Measurements from ENCODE around the gene ZBTB48.

ZBTB48 gene

GRCh38 chr1:6586404-6586816 is 6.6 kb downstream of the ZBTB48 start:
- TF ChIP-seq, protein P1, sequence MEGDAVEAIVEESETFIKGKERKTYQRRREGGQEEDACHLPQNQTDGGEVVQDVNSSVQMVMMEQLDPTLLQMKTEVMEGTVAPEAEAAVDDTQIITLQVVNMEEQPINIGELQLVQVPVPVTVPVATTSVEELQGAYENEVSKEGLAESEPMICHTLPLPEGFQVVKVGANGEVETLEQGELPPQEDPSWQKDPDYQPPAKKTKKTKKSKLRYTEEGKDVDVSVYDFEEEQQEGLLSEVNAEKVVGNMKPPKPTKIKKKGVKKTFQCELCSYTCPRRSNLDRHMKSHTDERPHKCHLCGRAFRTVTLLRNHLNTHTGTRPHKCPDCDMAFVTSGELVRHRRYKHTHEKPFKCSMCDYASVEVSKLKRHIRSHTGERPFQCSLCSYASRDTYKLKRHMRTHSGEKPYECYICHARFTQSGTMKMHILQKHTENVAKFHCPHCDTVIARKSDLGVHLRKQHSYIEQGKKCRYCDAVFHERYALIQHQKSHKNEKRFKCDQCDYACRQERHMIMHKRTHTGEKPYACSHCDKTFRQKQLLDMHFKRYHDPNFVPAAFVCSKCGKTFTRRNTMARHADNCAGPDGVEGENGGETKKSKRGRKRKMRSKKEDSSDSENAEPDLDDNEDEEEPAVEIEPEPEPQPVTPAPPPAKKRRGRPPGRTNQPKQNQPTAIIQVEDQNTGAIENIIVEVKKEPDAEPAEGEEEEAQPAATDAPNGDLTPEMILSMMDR (IDR thresholded peaks at IDR 0.05; ENCODE audit: insufficient read depth, missing control alignments), result no peak
- FAIRE-seq (no peak), DNase-seq (ENCODE audit: insufficient read length, low spot score) (no peak)

GRCh38 chr1:6587261-6588005 is 7.6 kb downstream of the ZBTB48 start:
- FAIRE-seq (no peak), DNase-seq (ENCODE audit: insufficient read length, low spot score) (no peak)
- TF ChIP-seq, protein P1 (IDR thresholded peaks at IDR 0.05; ENCODE audit: insufficient read depth, missing control alignments), result no peak

DNA sequence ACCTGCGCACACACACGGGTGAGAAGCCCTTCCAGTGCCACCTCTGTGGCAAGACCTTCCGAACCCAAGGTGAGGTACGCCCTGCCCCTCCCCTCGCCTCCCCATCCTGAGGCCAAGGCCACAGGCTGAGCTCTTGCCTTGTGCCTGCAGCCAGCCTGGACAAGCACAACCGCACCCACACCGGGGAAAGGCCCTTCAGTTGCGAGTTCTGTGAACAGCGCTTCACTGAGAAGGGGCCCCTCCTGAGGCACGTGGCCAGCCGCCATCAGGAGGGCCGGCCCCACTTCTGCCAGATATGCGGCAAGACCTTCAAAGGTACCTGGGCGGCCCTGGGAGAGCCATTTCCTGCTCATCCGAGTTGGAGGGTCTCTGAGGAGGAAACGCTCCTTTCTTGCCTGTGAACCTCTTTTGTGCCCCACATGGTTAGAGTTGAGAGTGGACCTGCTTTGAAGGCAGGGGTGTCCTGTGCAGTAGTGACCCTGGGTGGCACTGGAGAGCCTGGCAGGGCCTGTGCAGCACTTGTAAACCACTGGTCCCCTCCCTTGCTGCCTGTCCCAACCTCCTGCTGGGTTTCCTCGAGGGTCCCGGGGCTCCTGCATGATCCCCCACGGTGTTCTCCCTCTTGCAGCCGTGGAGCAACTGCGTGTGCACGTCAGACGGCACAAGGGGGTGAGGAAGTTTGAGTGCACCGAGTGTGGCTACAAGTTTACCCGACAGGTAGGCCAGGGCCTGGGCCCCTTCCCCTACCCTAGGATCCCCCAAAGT is 8.5 kb downstream of the ZBTB48 start:
- FAIRE-seq (no peak), DNase-seq (ENCODE audit: insufficient read length, low spot score) (no peak)
- TF ChIP-seq, protein P1 (IDR thresholded peaks at IDR 0.05; ENCODE audit: insufficient read depth, missing control alignments), result no peak

DNA sequence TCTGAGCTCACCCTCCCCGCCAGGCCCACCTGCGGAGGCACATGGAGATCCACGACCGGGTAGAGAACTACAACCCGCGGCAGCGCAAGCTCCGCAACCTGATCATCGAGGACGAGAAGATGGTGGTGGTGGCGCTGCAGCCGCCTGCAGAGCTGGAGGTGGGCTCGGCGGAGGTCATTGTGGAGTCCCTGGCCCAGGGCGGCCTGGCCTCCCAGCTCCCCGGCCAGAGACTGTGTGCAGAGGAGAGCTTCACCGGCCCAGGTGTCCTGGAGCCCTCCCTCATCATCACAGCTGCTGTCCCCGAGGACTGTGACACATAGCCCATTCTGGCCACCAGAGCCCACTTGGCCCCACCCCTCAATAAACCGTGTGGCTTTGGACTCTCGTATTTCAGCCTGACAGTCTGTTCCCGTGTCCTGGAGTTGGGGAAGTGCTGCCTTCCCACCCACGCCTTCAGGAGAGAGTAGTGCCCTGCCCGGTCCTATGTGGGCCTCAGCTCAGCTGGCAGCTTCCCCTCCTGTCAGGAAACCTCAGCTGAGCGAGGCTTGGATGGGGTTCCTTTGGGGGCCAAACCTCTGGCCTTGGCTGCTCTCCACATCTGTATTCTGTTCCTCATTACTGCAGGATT is 9.2 kb downstream of the ZBTB48 start:
- FAIRE-seq, result no peak
- no peak for DNase-seq (ENCODE audit: insufficient read length, low spot score)
- TF ChIP-seq, protein P1 (IDR thresholded peaks at IDR 0.05; ENCODE audit: insufficient read depth, missing control alignments), result no peak

- DNase-seq (ENCODE audit: insufficient read length, low spot score) (no peak), FAIRE-seq (no peak)
- TF ChIP-seq, protein P1 (IDR thresholded peaks at IDR 0.05; ENCODE audit: insufficient read depth, missing control alignments), result no peak
Measured at GRCh38 chr1:6590046-6590445, 10.3 kb downstream of the ZBTB48 start.

GRCh38 chr1:6591222-6591621 is 11.4 kb downstream of the ZBTB48 start:
- DNase-seq (ENCODE audit: insufficient read length, low spot score) (no peak), FAIRE-seq (no peak)
- TF ChIP-seq, protein P1 (IDR thresholded peaks at IDR 0.05; ENCODE audit: insufficient read depth, missing control alignments), result no peak
